HG03521 (cell line): ENCODE results near the gene FBLN5.

Experiments
- ATAC-seq: cut with Tn5 transposase; IDR thresholded peaks from one replicate; pipeline ENCODE4 v1.9.1; 2021; ENCODE audit warnings: mild to moderate bottlenecking, moderate library complexity; ENCODE audit not compliant: unreplicated experiment

The FBLN5 gene

GRCh38 chr14:91835197-91835919 is 112.1 kb downstream of the FBLN5 start:
- ATAC-seq: no peak

DNA sequence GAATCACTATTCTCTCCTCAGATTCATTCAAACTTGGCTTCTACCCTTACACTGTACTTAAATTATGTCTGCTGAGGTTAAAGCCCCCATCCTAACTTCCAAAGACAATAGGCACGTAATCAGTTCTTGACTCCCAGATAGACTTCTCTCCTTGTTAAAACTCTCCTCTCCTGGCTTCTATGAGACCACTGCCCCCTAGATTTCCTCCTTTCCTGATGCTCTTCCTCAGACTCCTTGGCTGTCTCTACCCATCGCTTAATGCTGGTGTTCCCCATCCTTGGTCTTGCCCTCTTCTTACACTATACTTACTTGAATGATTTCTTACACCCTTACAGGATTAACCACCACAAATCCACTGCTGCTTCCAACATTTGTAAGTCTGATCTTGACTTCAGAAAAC is 112.9 kb downstream of the FBLN5 start:
- ATAC-seq: no peak

- ATAC-seq: no peak
These were observed 116.2 kb downstream of the FBLN5 start for GRCh38 chr14:91831337-91831736.

GRCh38 chr14:91830777-91831176 is 116.7 kb downstream of the FBLN5 start:
- peak; percentile 75 for ATAC-seq

DNA sequence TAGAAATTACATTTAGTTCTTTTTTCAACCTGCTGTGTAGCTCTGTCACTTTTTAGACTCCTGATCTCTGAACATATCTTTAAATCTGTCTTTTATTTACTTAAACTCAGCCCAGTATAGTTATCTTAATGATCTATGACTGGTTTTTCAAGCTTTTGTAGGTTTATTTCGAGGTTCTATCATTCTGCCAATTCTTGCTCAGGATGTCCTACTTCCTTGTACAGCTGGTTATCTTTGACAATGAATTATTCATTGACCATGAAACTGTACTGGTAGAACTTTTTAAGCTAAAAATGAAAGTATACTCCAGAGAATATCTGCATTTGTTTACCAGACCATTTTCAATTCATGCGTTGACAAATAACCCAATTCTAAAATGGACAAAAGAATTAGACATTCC is 118.0 kb downstream of the FBLN5 start:
- ATAC-seq: no peak

GRCh38 chr14:91827746-91828145 is 119.7 kb downstream of the FBLN5 start:
- ATAC-seq: no peak
